Endothelial cell of umbilical vein (primary cell): ENCODE data around the gene POLA1. TPM values are rescaled to one million over a fixed set of nuclear protein-coding genes. Genes with fewer than 3 reads are reported as not detected.

Source experiments
- BruUV-seq: library from RNA; stranded (reverse); fragments of 400-500 nt; replicated peaks from 2 replicates; lab custom pipeline; 2021; lab: Mats Ljungman, UMichigan
- CTCF ChIA-PET: fragments of 300-600, 350-600 bp; sonication (Branson Sonifier 250); formaldehyde crosslinking; loops from one replicate; lab custom pipeline; 2021; ENCODE audit warnings: antibody characterized with exemption, inconsistent platforms; lab: Charles Lee
- POLR2A ChIA-PET: fragments of 300-600, 350-600 bp; sonication (Branson Sonifier 250); formaldehyde crosslinking; loops from one replicate; lab custom pipeline; 2021; ENCODE audit warnings: antibody characterized with exemption, inconsistent platforms; lab: Charles Lee
- DNase-seq: peaks from one replicate; pipeline ENCODE4 v3.0.0-alpha.2; 2011; ENCODE audit warnings: low read depth, low spot score
- FAIRE-seq: peaks from 2 replicates; lab custom pipeline; 2011; peaks lifted over from hg19 to GRCh38; lab: Jason Lieb, UNC
- H2AFZ ChIP-seq: 2 replicates; pipeline ENCODE4 v1.6.0; 2012; ENCODE audit warnings: low read depth, low read length, control low read depth, inconsistent platforms
- H3K27ac ChIP-seq: 2 replicates; pipeline ENCODE4 v1.5.1; 2011; ENCODE audit warnings: low read depth, mild to moderate bottlenecking, control low read depth, low read length, moderate library complexity; ENCODE audit not compliant: insufficient read depth
- H3K27me3 ChIP-seq, 2 experiments: 2 replicates each; pipeline versions ENCODE4 v1.6.0 to v1.6.1; 2011; ENCODE audit warnings: low read length in 2 of 2, mixed read lengths in 1 of 2; ENCODE audit not compliant: control insufficient read depth in 2 of 2, insufficient read depth in 2 of 2
- H3K36me3 ChIP-seq, 2 experiments: 2 replicates in 1 of 2; 3 replicates in 1 of 2; pipeline ENCODE4 v1.5.1; 2011; ENCODE audit warnings: low read length in 2 of 2, mild to moderate bottlenecking in 1 of 2, moderate library complexity in 1 of 2; ENCODE audit not compliant: control insufficient read depth in 2 of 2, insufficient read depth in 2 of 2; ENCODE audit errors: extremely low read depth in 1 of 2
- H3K4me1 ChIP-seq: 3 replicates; pipeline ENCODE4 v1.5.1; 2011; ENCODE audit warnings: mild to moderate bottlenecking, low read length; ENCODE audit not compliant: control insufficient read depth, insufficient read depth; ENCODE audit errors: extremely low read depth
- H3K4me2 ChIP-seq: 2 replicates; pipeline ENCODE4 v1.6.1; 2011; ENCODE audit warnings: low read length, control low read depth, mixed read lengths; ENCODE audit not compliant: insufficient read depth
- H3K4me3 ChIP-seq, 3 experiments: fragments of 200-600 bp in 1 of 3; sonication (generic), shearing (Covaris generic) in 1 of 3; replicated peaks in 1 of 3; 2 replicates each; pipeline ENCODE4 v1.5.1; 2011 to 2016; ENCODE audit warnings: control low read depth in 3 of 3, low read length in 3 of 3, mild to moderate bottlenecking in 2 of 3, inconsistent platforms in 1 of 3, low read depth in 1 of 3, moderate library complexity in 1 of 3; ENCODE audit not compliant: insufficient read depth in 1 of 3
- H3K79me2 ChIP-seq: 2 replicates; pipeline ENCODE4 v1.6.0; 2012; ENCODE audit warnings: low read length, inconsistent platforms; ENCODE audit not compliant: control insufficient read depth, insufficient read depth
- H3K9ac ChIP-seq: replicated peaks from 2 replicates; pipeline ENCODE3; 2011; ENCODE audit warnings: low read length, control low read depth; ENCODE audit not compliant: insufficient read depth; ENCODE audit errors: extremely low read depth
- H3K9me1 ChIP-seq: replicated peaks from 3 replicates; pipeline ENCODE4 v1.6.0; 2011; ENCODE audit warnings: mild to moderate bottlenecking, low read length; ENCODE audit not compliant: control insufficient read depth, insufficient read depth; ENCODE audit errors: extremely low read depth
- H3K9me3 ChIP-seq: replicated peaks from 2 replicates; pipeline ENCODE4 v1.5.1; 2012; ENCODE audit warnings: low read length, inconsistent platforms; ENCODE audit not compliant: control insufficient read depth, insufficient read depth
- H4K20me1 ChIP-seq: replicated peaks from 2 replicates; pipeline ENCODE3; 2011; ENCODE audit warnings: mild to moderate bottlenecking, low read length; ENCODE audit not compliant: control insufficient read depth, insufficient read depth; ENCODE audit errors: extremely low read depth
- CTCF ChIP-seq, 2 donors: IDR thresholded peaks; 1 replicate in 1 of 2; 2 replicates in 1 of 2; pipeline ENCODE4 v1.5.1; 2011; ENCODE audit warnings: low read length in 2 of 2, mild to moderate bottlenecking in 2 of 2, moderate library complexity in 2 of 2, control low read depth in 1 of 2, inconsistent platforms in 1 of 2, low read depth in 1 of 2; ENCODE audit not compliant: insufficient read depth in 1 of 2; ENCODE audit errors: extremely low read depth in 1 of 2
- EZH2 ChIP-seq: IDR thresholded peaks from 2 replicates; pipeline ENCODE4 v1.6.1; 2012; ENCODE audit warnings: borderline replicate concordance, low read depth, mild to moderate bottlenecking, moderate library complexity, low read length, inconsistent platforms; ENCODE audit not compliant: severe bottlenecking
- FOS ChIP-seq: IDR thresholded peaks from 2 replicates; pipeline ENCODE4 v1.6.1; 2011; ENCODE audit warnings: mild to moderate bottlenecking, low read length, moderate library complexity, borderline replicate concordance; ENCODE audit not compliant: insufficient read depth
- GATA2 ChIP-seq: IDR thresholded peaks from 2 replicates; pipeline ENCODE4 v1.7.0; 2011; ENCODE audit warnings: low read depth, mild to moderate bottlenecking, moderate library complexity, mixed read lengths, low read length; ENCODE audit not compliant: insufficient read length, insufficient read depth
- JUN ChIP-seq: IDR thresholded peaks from 2 replicates; pipeline ENCODE4 v1.6.1; 2011; ENCODE audit warnings: borderline replicate concordance, low read depth; ENCODE audit not compliant: insufficient read length, insufficient read depth
- MAX ChIP-seq: IDR thresholded peaks from 2 replicates; pipeline ENCODE4 v1.6.1; 2011; ENCODE audit not compliant: insufficient read depth, insufficient read length
- MYC ChIP-seq: IDR thresholded peaks from one replicate; pipeline ENCODE4 v1.6.1; 2011; ENCODE audit warnings: mild to moderate bottlenecking, low read depth, low read length
- POLR2A ChIP-seq: IDR thresholded peaks from 2 replicates; pipeline ENCODE4 v1.6.1; 2012; ENCODE audit warnings: low read depth, mild to moderate bottlenecking, control low read depth, low read length
- POLR2AphosphoS5 ChIP-seq: IDR thresholded peaks from 2 replicates; pipeline ENCODE4 v1.6.1; 2012; ENCODE audit warnings: low read depth, mild to moderate bottlenecking, control low read depth, low read length, moderate library complexity; ENCODE audit not compliant: insufficient read depth
- dilution Hi-C: fragments of 300-500 bp; cut with MboI; formaldehyde crosslinking; loops from one replicate; pipeline ENCODE4 v1.15.0; 2019; ENCODE audit warnings: low sequenced_read_pairs; ENCODE audit not compliant: extremely low pct_ligation_motif_present
- intact Hi-C: fragments of 100-400 bp; cut with micrococcal nuclease; formaldehyde crosslinking; loops from one replicate; pipeline ENCODE4 v1.10.0; 2022
- polyA plus RNA-seq, 4 experiments: library from polyadenylated mRNA; depleted of rRNA in 3 of 4; stranded (reverse) in 3 of 4; unstranded in 1 of 4; fragments of >200 nt; gene quantifications; 2 replicates each; pipeline versions ENCODE4 v1.2.1 to v1.2.3, GENCODE V29; 2011 to 2012; ENCODE audit warnings: missing spikeins in 1 of 4
- total RNA-seq: library from RNA; stranded (reverse); gene quantifications from 2 replicates; pipeline ENCODE4 v1.2.3, GENCODE V29; 2021

Gene POLA1
- total and polyA plus RNA-seq, 2 donors (not counting 3 experiments of a cell fraction or from before 2014, with no cell fraction given) = 1.8 to 18.6 TPM

DNA sequence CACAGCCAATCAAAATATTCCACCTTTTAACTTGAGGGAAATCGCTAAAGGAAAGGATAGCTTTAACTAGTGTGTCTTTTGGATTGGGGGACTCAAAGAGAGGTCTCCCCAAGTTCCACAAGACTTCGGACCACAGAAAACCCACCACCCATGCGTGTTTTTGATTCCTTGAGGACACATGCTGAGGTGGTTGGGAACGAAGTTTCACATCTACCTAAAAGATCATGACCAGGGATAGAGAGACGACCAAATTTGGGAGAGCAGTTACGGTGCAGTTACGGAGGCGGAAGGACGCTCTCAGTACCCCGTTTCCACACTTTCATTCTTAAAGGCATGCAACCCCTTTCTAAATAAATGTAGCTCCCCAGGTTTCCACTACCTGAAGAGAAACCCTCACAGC lies 47.7 kb upstream of the POLA1 start:
- Histone ChIP-seq H3K9me3 (no peaks in the 10 kb centered on the region), H3K9me1 (no peaks in the 10 kb centered on the region), H3K4me3 (no peak overlapping the region), H3K4me1 (peaks cover 5% of the 10 kb centered on the region), H4K20me1 (no peaks in the 10 kb centered on the region), H3K36me3 (no peaks in the 10 kb centered on the region), H3K27ac (no peak overlapping the region), H3K79me2 (no peaks in the 10 kb centered on the region), H2AFZ (no peak overlapping the region), H3K9ac (no peak overlapping the region), H3K4me2 (no peak overlapping the region), H3K27me3 (peaks cover 0 to 4% of the 10 kb centered on the region in 2 experiments)
- intact Hi-C loops = loop anchor here (10.0 kb wide), 1 partner anchor 251 kb away; no protein-coding TSS in a partner anchor
- dilution Hi-C loops = no loop called here
- ChIA-PET CTCF (interaction anchor here (1.1 kb wide), 1 partner anchor 30 kb away, joined by 3 read pairs; no protein-coding TSS in a partner anchor), POLR2A (no interaction called here)
- TF ChIP-seq POLR2A = no peak
- TF ChIP-seq FOS = no peak
- no peak for TF ChIP-seq EZH2
- no peak for TF ChIP-seq GATA2
- no peak for TF ChIP-seq CTCF (IDR thresholded peaks at IDR 0.05; ENCODE audit: extremely low read depth in 1 of 2, insufficient read depth in 1 of 2, low read depth in 1 of 2, low read length in 2 of 2)
- no peak for TF ChIP-seq MAX
- TF ChIP-seq MYC = no peak
- no peak for TF ChIP-seq POLR2AphosphoS5
- no peak for TF ChIP-seq JUN
- no TSS peak for BruUV-seq
- DNase-seq (no peak), FAIRE-seq (no peak)
